ENCODE measurements around the gene EXOC3L1. TPM values are rescaled to one million over a fixed set of nuclear protein-coding genes. Genes with fewer than 3 reads are reported as not detected.
A peak's percentile ranks its signal among the peaks of the same experiment; 100 is the strongest.

The EXOC3L1 gene
- total RNA-seq, 1 experiment from 2014 or later = 0.30 TPM

- Histone ChIP-seq H2AFZ (ENCODE audit: low read depth, low read length, poor library complexity, severe bottlenecking) (no peak overlapping the region), H3K9me2 (ENCODE audit: insufficient read depth) (no peaks in the 10 kb centered on the region), H3K4me3 (replicated peaks in 1 of 2; ENCODE audit: low read depth in 1 of 2, low read length in 2 of 2) (peak overlapping the region; percentile 67 to 70), H3K27me3 (ENCODE audit: insufficient read depth, low read length) (no peaks in the 10 kb centered on the region), H3K27ac (ENCODE audit: low read depth, low read length) (peak overlapping the region; percentile 97), H3K9ac (ENCODE audit: low read length) (peak overlapping the region; percentile 84), H3K4me1 (ENCODE audit: control insufficient read depth in 1 of 2, insufficient read depth in 2 of 2, low read length in 2 of 2) (peaks cover 53 to 86% of the 10 kb centered on the region in 2 experiments), H3K79me2 (ENCODE audit: insufficient read depth, low read length) (peaks cover 8% of the 10 kb centered on the region; the same call in 1 of the 2 replicates), H3K9me3 (ENCODE audit: control insufficient read depth in 1 of 2, insufficient read depth in 1 of 2, low read depth in 1 of 2, low read length in 2 of 2) (no peaks in the 10 kb centered on the region), H3K4me2 (ENCODE audit: low read length) (peak overlapping the region; percentile 75), H3K36me3 (ENCODE audit: control insufficient read depth in 1 of 2, insufficient read depth in 2 of 2, low read length in 2 of 2) (0 out of 4 replicates have a peak, but pooled peaks cover 0 to 6% of the 10 kb centered on the region in 2 experiments), H4K20me1 (ENCODE audit: insufficient read depth) (no peaks in the 10 kb centered on the region)
- POLR2A ChIA-PET = interaction anchor here (1.1 to 2.0 kb wide), 3 partner anchors 10 to 18 kb away, joined by 3 to 11 read pairs (median 4); partner anchors contain the start of gene MATCAP1
- no TSS peak for BruUV-seq (replicated peaks)
- intact Hi-C loops (cut with micrococcal nuclease) = loop anchor here (1.0 kb wide), 1 partner anchor 158 kb away; no protein-coding TSS in a partner anchor
- CTCF ChIA-PET = interaction anchor here (0.7 to 2.2 kb wide), 4 partner anchors 13 to 155 kb away, joined by 3 to 9 read pairs (median 6); no protein-coding TSS in a partner anchor
- ATAC-seq (no peak), DNase-seq (ENCODE audit: low read depth, low spot score) (no peak)
- no peak for TF ChIP-seq MAX (IDR thresholded peaks at IDR 0.05)
- TF ChIP-seq SIN3A (IDR thresholded peaks at IDR 0.05; ENCODE audit: low read depth) = no peak
- no peak for TF ChIP-seq JUND (IDR thresholded peaks at IDR 0.05)
- TF ChIP-seq CBX3 (IDR thresholded peaks at IDR 0.05; ENCODE audit: low read depth) = no peak
- TF ChIP-seq ZFX (IDR thresholded peaks at IDR 0.05) = no peak
- TF ChIP-seq RAD21 (IDR thresholded peaks at IDR 0.05; ENCODE audit: low read depth) = no peak
- TF ChIP-seq SRF (IDR thresholded peaks at IDR 0.05; ENCODE audit: low read depth) = no peak
- TF ChIP-seq ZBTB33 (IDR thresholded peaks at IDR 0.05; ENCODE audit: extremely low read depth, insufficient replicate concordance, low read length) = no peak
- TF ChIP-seq TCF7L2 (IDR thresholded peaks at IDR 0.05; ENCODE audit: borderline replicate concordance, extremely low read depth, insufficient read depth, insufficient read length) = no peak
- no peak for TF ChIP-seq CEBPB (IDR thresholded peaks at IDR 0.05; ENCODE audit: low read depth)
- no peak for TF ChIP-seq POLR2AphosphoS5 (IDR thresholded peaks at IDR 0.05; ENCODE audit: low read depth, low read length)
- TF ChIP-seq CTCF (IDR thresholded peaks at IDR 0.05 in 2 of 3, conservative IDR thresholded peaks at IDR 0.05 in 1 of 3; ENCODE audit: borderline replicate concordance in 1 of 3, insufficient read depth in 1 of 3, low read depth in 2 of 3, low read length in 2 of 3) = no peak
- no peak for TF ChIP-seq ATF3 (IDR thresholded peaks at IDR 0.05)
- TF ChIP-seq POLR2A (IDR thresholded peaks at IDR 0.05; ENCODE audit: borderline replicate concordance, extremely low read depth, insufficient read depth, insufficient read length) = no peak
- RAD21 ChIA-PET (ENCODE audit: low non-redundant PET in 1 of 2, low total read pairs in 2 of 2, uncharacterized antibody in 2 of 2, unreplicated experiment in 2 of 2) = interaction anchor here in 1 of 2 experiments (1.2 kb wide), 1 partner anchor 155 kb away, joined by 3 read pairs; no protein-coding TSS in a partner anchor
These were observed 16.6 kb downstream of the EXOC3L1 start for GRCh38 chr16:67173323-67173722.

Measured in HCT116 (cell line).